SIG-M5 treated with dmso at 0.1 percent for 504 hours (cell line): ENCODE results near the gene RAB11A.

ENCODE experiments used
- DNase-seq: peaks from one replicate; lab custom pipeline; 2025; ENCODE audit not compliant: unreplicated experiment; lab: John Stamatoyannopoulos, UW

Gene RAB11A

GRCh38 chr15:65883571-65883970 is 14.3 kb downstream of the RAB11A start:
- no peak for DNase-seq

GRCh38 chr15:65884511-65884910 is 15.2 kb downstream of the RAB11A start:
- DNase-seq, result no peak

- no peak for DNase-seq
Observed at GRCh38 chr15:65885668-65886218, 16.5 kb downstream of the RAB11A start.

DNA sequence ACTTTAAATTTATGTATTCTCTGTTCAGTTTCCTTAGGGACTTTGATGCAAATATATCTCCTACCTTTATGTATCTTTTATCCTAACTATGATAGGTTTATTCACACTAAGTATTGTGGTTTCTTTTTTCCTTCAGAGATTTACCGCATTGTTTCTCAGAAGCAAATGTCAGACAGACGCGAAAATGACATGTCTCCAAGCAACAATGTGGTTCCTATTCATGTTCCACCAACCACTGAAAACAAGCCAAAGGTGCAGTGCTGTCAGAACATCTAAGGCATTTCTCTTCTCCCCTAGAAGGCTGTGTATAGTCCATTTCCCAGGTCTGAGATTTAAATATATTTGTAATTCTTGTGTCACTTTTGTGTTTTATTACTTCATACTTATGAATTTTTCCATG is 18.3 kb downstream of the RAB11A start:
- no peak for DNase-seq

DNA sequence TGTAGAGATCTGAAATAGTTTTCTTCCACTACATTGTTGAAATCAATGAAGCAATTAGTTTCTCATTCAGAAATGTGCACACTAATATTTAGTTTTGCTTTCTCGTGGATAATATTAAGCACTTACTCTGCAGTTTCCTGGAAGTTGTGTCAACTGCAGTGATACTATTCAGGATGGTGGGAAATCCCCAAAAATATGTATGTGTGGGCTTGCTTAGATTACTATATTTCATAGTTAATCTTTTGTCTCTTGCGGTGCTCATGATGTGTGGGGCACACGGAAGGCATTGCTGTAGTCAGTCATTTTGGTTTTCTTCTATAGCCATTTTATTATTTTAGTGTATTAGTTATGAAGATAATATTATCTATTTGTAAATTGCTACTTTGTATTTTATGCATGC is 19.7 kb downstream of the RAB11A start:
- DNase-seq, result no peak

- DNase-seq, result no peak
Observed at GRCh38 chr15:65893060-65893459, 23.8 kb downstream of the RAB11A start.

DNA sequence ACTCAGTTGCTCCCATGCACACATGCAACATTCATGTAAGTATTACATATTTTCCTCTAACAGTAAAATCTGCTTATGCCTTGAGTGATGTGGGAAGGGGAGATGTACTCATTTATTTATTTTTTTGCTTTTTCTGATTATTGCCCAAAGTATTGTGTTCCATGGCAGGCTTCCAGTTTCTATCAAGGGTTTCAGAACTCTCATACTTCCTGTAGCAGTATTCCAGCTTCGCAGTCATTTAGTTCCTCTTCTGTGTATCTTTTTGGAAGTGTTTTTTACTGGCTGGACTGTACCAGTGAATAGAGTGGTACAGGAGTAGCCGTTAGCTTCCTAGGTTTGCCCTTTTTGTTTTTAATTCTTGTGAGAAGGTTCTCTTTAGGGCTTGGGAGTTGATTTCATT is 26.9 kb downstream of the RAB11A start:
- no peak for DNase-seq

GRCh38 chr15:65900488-65900887 is 31.2 kb downstream of the RAB11A start:
- DNase-seq, result no peak

DNA sequence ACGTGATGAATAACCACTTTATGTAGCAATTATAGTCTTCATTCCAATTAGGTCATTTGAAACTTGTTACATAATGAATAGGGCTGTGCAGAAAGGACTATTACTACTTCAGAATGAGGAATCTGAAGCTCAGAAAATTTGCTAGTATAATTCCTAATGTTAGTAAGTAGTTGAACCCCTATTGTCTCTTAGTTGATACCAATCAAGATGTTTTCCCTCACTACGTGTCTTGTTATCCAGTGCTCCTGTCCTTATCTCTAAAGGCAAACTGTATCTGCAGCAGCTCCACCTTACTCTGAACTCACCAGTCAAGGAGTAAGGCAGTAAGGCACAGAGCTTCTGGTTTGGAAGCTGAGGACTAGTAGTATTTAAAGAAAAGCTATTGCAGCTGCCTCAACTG is 32.0 kb downstream of the RAB11A start:
- no peak for DNase-seq

- no peak for DNase-seq
Observed at GRCh38 chr15:65901836-65902235, 32.5 kb downstream of the RAB11A start.

GRCh38 chr15:65902373-65902772 is 33.1 kb downstream of the RAB11A start:
- DNase-seq, result peak; percentile 98

DNA sequence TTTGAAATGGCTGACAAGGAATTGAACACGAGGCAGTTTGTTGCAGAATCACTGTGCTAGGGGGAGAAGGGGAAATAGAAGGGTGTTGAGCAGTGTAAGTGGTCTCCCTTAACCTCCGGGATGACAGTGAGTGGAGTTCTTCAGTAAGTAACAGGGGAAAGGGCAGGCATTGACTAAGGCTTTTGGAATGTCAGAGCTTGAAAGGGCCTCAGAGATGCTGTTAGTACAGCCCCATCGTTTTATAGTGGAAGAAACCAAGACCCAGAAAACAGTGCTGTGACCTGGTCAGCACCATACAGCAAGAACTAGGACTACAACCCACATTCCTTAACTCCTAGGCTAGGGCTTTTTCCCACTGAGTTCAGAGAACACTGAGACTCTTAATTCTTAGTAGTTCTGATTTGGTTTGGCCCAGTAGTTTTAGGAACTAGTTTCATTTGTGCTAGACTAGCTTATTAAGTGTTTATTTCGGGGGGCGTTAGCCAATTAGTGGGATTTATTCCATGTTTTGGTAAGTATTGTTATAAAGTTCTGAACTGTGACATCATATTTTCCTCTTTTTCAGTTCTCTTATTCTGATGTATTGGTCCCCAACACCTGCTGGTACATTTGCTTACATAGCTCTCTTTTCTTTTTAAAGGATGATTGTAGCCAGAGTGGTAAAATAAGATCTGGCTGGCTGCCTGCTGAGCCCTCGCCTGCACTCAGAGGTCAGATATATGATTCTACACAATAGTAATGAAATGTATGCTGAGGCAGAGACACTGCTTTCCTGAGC is 34.2 kb downstream of the RAB11A start:
- no peak for DNase-seq

- DNase-seq, result no peak
Observed at GRCh38 chr15:65904301-65904700, 35.0 kb downstream of the RAB11A start.

- peak; percentile 11 for DNase-seq
Observed at GRCh38 chr15:65906396-65906795, 37.1 kb downstream of the RAB11A start.

DNA sequence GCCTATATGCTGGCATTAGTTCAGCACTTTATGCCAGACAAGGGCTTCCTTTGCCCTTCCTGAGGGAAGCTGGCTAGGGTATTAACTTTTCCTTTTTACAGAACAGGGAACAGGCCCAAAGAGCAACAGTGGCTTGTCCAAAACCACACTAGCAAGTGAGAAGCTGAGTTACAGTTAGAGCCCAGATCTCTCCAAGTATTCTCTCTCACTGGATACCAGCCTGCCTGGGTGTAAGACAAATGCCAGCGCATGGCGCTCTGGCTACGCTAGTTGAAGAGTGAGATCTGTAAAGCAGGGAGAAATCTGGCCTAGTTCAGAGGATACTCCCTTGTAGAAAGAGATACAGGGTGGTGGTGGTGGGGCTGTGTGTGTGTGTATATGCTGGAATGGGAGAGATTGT is 38.4 kb downstream of the RAB11A start:
- no peak for DNase-seq

- no peak for DNase-seq
Observed at GRCh38 chr15:65908876-65909275, 39.6 kb downstream of the RAB11A start.

- DNase-seq, result no peak
Observed at GRCh38 chr15:65909831-65910230, 40.5 kb downstream of the RAB11A start.

DNA sequence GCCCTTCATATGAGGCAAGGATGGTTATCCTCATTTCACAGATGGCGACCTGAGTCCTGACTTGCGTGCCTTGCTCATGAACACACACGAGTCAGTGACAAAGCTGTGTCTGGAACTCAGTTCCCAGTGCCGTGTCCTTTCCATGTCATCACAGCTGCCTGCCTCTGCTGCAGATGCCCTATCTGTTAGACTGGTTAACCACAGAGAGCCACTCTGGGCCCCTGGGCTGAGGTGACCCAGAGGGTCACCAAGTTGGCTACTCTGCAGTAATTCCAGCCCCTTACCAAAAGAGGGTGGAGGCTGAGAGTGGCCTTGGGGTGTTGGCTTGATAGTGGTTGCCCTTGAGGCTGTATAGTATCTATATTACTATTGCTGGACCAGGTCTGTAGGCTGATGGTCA is 41.0 kb downstream of the RAB11A start:
- DNase-seq, result no peak

DNA sequence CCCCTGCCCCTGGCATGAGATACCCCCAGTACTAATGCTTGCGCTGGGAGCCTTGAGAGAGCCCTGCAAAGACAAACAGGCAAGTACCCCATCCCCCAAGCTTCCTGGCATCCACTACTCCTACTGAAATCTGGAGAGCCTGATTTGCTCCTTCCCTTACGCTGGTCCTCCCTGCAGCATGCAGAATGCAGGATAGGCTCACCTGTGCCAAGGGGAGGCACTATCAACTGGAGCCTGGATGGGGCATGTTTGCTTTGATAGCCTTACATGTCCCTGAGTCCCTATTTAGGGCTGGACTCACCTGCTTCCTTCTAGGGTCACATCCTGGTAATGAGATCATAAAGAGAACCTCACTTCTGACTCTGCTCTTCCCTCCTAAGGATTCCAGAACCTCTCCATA is 42.9 kb downstream of the RAB11A start:
- DNase-seq, result no peak

- no peak for DNase-seq
Observed at GRCh38 chr15:65913631-65914199, 44.4 kb downstream of the RAB11A start.

GRCh38 chr15:65914386-65914785 is 45.1 kb downstream of the RAB11A start:
- DNase-seq, result no peak
